ENCODE results near the gene ISOC1.

Gene ISOC1

GRCh38 chr5:129096382-129096991 is 1.9 kb downstream of the ISOC1 start:
- DNase-seq = no peak

GRCh38 chr5:129097498-129098296 is 3.1 kb downstream of the ISOC1 start:
- no peak for DNase-seq

DNA sequence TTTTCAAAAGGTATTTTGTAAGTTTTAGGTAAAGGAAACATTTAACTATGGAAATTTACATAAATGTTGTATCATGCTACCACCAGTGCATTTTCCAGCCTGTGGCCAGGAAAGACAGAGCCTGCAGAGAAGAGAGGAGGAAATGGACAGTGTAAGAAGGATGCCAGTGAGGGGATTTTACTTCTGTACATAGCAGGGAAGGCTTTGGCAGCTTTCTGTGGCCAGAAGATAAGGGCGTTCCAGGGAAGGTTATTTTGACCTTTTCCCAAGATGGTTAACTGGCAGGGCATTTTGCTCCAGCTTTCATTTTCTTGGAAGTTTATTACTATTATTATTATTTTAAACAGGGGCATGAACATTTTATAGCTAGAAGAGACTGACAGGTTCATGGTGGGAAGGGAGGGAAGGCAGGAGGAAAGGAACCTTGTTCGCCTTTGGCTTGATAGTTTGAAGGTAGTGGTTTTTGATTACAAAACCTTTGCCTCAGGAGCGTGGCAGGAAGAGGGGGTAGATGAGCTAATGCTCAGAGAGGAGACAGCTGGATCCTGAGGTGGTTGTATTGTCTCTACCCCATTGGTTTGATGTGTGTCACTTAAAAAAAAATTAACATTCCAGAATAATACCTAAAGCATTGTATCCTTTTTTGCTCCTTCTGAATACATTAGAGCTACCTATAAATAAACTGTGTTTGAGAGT is 4.1 kb downstream of the ISOC1 start:
- no peak for DNase-seq

DNA sequence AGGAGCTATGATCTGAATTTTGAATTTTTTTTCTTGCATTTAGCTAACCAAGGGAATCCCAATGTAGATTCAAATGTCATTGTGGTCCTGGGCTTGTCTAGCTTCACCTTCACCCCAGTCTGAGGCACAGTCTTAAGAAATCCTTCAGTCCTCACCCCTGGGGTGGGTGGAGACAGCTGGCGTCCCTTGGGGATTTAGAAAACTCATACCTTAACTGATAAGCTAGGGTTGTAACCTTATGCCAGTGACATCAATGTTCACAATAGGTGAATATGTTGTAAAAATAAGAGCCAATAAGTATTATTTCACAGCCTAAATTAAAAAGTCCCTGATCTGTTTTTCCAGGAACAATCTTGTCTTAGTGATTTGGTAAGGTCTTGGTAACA is 4.6 kb downstream of the ISOC1 start:
- no peak for DNase-seq

- no peak for DNase-seq
Observed at GRCh38 chr5:129101794-129102193, 7.2 kb downstream of the ISOC1 start.

DNA sequence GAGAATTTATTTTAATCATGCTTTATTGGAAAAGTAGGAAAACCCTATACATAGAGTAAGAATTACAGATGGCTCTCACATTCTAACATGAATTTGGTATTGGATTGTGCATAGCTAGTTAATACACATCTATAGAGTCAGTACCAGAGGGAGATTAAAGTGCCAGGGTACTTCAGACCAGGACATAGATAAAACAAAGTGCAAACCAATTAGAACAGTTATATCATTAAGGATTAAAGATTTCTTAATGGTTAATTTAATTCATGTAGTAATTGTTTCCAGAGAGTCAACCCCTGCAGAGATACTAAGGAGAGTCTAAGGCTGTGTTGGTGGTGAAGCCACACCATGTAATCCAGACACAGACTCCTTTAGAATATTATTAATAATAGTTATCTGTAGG is 8.8 kb downstream of the ISOC1 start:
- DNase-seq = no peak

DNA sequence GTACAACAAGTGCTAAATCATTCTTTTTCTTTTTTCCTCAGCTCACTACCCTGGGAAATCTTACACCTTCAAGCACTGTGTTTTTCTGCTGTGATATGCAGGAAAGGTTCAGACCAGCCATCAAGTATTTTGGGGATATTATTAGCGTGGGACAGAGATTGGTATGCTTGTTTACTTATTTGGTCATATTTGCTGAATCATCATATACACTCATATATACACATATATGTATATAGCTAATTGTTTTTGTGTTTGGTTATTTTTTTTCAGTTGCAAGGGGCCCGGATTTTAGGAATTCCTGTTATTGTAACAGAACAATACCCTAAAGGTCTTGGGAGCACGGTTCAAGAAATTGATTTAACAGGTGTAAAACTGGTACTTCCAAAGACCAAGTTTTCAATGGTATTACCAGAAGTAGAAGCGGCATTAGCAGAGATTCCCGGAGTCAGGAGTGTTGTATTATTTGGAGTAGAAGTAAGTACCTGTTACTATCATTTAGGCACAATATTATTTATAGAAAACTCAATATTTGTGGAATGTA is 10.4 kb downstream of the ISOC1 start:
- DNase-seq = no peak

DNA sequence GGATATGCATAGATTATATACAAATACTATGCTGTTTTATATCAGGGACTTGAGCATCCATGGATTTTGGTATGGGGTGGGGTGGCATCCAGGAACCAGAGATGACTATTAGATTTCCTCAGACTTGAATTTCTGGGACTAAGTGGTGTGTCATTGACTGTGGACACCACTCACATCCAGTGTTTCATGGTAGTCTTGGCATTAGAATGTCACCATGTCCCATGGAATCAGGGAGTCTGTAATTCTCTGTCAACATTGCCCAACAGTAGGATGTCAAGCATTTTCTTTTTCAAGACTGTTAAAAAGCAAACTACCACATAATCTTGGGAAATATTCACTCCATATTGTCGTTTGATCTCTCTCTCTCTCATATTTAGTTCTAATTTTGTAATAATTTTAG is 13.1 kb downstream of the ISOC1 start:
- no peak for DNase-seq

DNA sequence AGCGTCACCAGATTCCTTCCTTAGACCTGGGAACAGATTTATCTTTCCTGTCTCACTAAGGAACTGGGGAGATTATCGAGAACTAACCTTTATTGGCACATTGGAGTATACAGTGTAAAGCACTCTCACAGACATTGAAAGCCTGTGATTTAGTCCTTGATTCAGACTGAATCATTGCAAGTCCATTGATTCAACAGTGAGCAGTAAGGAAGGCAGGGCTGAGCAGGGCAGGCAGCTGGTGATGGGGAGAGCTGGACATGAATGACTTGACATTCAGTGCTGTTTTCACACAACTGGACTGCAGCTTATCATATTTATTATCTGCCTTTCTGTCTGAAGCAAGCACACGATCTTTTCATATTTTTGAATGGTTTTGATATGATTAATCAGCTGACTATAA is 16.2 kb downstream of the ISOC1 start:
- DNase-seq = no peak

- no peak for DNase-seq
Observed at GRCh38 chr5:129111351-129111750, 16.8 kb downstream of the ISOC1 start.

DNA sequence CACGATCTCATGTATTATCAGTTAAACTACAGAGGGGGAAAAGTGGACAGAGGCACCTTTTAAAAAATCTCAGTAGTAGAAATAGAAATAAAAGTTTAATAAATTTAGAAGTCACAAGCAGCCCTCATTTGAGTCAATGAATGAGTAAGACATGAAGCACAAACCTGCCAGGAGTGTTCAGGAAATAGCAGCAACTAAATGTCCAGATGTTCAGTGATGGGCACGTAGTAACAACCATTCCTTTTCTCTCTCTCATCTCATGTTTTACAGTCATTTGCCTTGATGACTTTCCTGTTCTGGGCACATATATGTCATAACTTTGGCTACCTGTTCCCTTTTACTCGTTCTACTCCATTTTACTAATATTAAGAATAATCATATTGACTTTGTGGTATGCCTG is 17.7 kb downstream of the ISOC1 start:
- no peak for DNase-seq

DNA sequence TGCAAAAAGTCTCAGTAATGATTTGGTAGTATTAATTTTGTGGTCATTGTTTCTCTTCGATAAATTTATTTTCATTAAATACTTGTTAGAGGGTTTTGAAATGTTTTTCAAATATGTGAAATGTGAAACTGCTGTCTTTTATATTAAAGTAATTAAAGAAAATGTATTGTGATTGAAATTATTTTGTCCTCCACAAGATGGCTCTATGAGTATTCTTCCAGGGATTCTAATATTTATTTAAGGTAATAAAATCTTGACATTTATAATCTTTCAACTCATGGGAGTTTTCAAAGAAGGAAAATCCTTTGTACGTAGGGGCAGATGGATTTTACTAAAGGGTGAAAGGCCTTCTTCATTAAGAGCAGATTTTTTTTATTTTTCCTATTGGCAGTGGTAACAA is 19.3 kb downstream of the ISOC1 start:
- DNase-seq = no peak

DNA sequence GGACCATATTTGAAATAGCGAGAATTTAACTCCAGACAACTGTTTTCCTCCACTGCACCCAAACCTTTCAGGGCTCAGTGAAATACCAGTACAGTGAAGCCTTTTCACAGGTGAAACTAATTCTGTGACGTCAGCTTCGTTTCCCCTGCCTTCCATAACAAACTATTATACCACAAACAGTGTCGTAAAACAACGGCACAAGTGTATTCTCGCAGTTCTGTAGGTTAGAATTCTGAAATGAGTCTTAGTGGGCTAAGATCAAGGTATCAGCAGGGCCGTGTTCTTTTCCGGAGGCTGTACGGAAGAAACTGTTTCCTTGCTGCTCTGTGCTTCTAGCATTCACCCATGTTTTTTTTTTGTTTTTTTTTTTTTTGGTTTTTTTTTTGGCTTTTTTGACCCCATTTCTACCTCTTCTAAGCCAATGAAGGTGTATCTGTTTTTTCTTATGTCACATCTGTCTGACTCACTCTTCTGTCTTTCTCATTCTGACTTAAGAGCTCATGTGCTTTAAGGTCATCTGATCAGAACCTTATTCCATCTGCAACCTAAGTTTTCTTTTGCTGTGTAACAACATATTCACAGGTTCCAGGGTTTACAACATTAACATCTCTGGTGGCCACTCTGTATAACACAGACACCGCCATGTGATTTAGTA is 20.1 kb downstream of the ISOC1 start:
- DNase-seq = no peak

DNA sequence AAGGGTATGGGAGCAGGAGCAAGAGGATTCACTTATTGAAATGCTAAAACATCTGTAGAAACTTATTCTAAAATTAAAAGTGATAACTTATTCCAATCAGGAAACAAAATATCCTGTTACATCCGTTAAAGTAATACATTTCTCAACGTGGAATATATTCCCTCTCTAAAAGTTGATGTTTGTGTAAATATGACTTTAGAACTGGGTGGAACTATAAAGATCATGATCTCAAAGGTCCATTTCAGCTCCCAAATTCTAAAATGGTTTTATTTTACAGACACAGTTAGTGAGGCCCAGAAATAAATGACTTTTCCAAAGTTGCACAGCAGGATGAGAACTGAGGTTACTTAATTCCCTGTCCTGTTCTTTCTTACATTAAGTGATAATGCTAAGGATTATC is 21.1 kb downstream of the ISOC1 start:
- no peak for DNase-seq

- DNase-seq = no peak
Observed at GRCh38 chr5:129116797-129117196, 22.2 kb downstream of the ISOC1 start.

DNA sequence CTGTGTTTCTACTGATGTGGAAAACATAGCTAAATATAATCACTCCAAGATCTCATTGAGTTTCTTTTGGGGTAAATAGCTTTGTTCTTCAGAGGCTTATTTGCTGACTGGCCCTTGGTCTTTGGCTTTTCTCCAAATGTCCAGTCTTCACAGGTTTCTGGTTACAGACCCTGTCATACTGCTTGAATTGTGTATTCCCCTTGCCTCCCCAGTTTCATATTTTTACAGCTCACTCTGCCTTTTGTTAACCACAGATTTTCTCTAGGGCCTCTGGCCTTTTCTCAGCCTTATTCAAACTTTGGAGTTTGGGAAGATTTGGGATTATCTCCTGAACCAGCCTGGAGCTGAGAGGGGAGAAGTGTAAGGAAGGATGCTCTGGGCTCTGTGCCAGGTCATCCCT is 23.9 kb downstream of the ISOC1 start:
- no peak for DNase-seq

- DNase-seq = no peak
Observed at GRCh38 chr5:129118826-129119225, 24.3 kb downstream of the ISOC1 start.

DNA sequence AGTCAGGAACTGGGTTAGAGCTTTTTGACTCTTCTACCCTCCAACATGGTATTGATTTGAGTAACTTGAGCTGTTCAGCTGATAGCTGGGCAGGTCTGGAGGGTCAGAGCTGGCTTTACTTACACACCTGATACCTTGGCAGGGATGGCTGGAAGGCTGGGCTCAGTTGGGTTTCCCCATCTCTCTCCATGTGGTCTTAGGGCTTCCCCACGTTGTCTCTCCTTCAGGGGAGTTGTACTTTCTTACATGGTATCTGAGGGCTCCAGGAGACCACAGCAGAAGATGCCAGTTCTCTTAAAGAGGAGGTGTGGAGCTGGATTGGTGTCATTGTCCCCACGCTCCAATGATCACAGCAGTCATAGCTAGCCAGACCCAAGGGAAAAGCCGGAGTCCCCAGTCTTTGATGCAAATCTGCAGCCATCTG is 25.6 kb downstream of the ISOC1 start:
- DNase-seq = no peak

GRCh38 chr5:129122560-129122959 is 28.0 kb downstream of the ISOC1 start:
- DNase-seq = no peak

DNA sequence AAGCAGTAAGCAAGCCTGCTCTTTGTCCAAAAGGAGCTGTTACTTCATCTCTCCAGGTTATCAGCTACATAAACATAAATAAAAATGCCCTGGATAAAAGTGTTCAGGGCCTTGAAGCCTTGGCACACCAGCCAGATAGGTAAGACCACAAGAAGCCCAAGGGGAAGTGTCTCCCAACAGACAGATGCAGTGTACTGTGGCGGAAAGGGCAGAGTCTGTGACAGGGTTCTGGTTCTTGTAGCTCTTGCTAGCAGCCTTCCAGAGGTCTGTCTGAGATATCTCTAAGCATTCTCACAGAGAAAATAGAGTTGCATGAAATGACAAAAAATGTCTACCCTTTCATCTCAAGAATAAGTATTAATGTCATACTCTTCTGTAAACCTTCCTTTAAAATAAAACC is 30.1 kb downstream of the ISOC1 start:
- no peak for DNase-seq

DNA sequence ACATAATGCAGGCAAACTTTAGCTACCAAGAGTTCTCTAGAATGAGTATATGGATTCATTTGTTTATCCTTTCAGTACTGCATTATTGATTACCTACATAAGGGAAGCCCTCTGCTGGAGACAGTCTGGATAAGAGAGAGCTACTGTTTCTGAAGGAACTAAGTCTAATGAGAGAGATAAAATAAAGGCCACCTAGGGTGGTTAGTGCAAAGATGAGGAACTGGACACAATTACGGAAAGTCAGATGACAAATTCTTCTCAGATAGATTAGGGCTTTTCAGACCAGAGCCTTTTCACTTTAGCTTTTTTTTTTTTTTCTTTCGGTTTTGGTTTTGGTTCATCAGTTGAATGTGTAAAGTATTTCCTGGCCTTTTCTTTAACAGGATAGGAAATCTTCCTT is 31.3 kb downstream of the ISOC1 start:
- DNase-seq = no peak

GRCh38 chr5:129133553-129133952 is 39.0 kb downstream of the ISOC1 start:
- no peak for DNase-seq

DNA sequence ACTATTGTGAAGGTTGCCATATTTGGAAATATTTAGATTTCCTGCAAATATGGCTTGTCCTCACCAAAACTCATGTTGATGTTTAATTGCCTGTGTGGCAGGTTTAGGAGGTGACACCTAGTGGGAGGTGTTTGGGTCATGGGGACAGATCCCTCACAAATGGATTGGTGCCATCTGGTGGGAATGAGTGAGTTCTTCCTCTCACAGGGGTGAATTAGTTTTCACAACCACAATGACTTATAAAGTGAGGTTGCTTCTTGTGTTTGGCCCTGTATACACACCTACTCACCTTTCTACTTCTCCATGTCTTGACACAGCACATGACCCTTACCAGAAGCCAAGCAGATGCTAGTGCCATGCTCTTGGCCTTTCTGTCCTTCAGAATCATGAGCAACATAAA is 41.1 kb downstream of the ISOC1 start:
- no peak for DNase-seq
